Measurements from ENCODE around the gene ACOT13. TPM values are rescaled to one million over a fixed set of nuclear protein-coding genes. Genes with fewer than 3 reads are reported as not detected.

Gene ACOT13
- total RNA-seq (19.7 and 30.1 TPM in 2 replicates), polyA plus RNA-seq (52.5 and 61.6 TPM in 2 replicates)

- WGBS (ENCODE audit: low lambda C conversion rate, missing lambda C conversion rate) = under 1% methylated on average over 62 of the region's 62 CpGs
- Histone ChIP-seq H3K27ac (peak within 1 kb of the TSS; percentile 93), H3K4me3 (peak within 1 kb of the TSS; percentile 68), H3K79me2 (peaks cover 46% of the 10 kb centered on the region), H3K36me3 (replicated peaks; ENCODE audit: insufficient read depth, low read depth) (no peaks in the 10 kb centered on the region), H3K27me3 (no peaks in the 10 kb centered on the region), H3K4me2 (peak within 1 kb of the TSS; percentile 82), H2AFZ (peak within 1 kb of the TSS; percentile 72), H3K9me2 (replicated peaks; ENCODE audit: insufficient read depth) (no peaks in the 10 kb centered on the region), H4K20me1 (ENCODE audit: insufficient read depth, poor library complexity, severe bottlenecking) (no peaks in the 10 kb centered on the region), H3K9me3 (ENCODE audit: low read depth) (no peaks in the 10 kb centered on the region), H3K4me1 (ENCODE audit: insufficient read depth) (peaks cover 8% of the 10 kb centered on the region)
- DNase-seq (ENCODE audit: low spot score) = peak; percentile 99
- peak; percentile 52 for TF ChIP-seq CTCF (IDR thresholded peaks at IDR 0.05; ENCODE audit: poor library complexity)
- no peak for TF ChIP-seq EZH2 (IDR thresholded peaks at IDR 0.05; ENCODE audit: borderline replicate concordance)
- TF ChIP-seq EZH2phosphoT487 (IDR thresholded peaks at IDR 0.05; ENCODE audit: low read depth, severe bottlenecking, unreplicated experiment) = no peak
These were observed at the start of gene ACOT13, which contains the start of gene TDP2 for GRCh38 chr6:24666641-24667377. Gene ACOT13, plus strand, starts transcription at chr6:24667077. Its CDS starts 187 bp downstream, at chr6:24667264. Gene TDP2, minus strand, starts transcription at chr6:24666899. Its CDS starts 37 bp downstream, at chr6:24666862.

- no peak overlapping the region for H2AFZ ChIP-seq
- no peaks in the 10 kb centered on the region for H3K79me2 ChIP-seq
- H3K27me3 ChIP-seq = no peaks in the 10 kb centered on the region
- H3K27ac ChIP-seq = no peak overlapping the region
- no peaks in the 10 kb centered on the region for H4K20me1 ChIP-seq (ENCODE audit: insufficient read depth, poor library complexity, severe bottlenecking)
- H3K4me3 ChIP-seq = no peak overlapping the region
- TF ChIP-seq CTCF (IDR thresholded peaks at IDR 0.05; ENCODE audit: poor library complexity) (no peak), EZH2 (IDR thresholded peaks at IDR 0.05; ENCODE audit: borderline replicate concordance) (no peak), EZH2phosphoT487 (IDR thresholded peaks at IDR 0.05; ENCODE audit: low read depth, severe bottlenecking, unreplicated experiment) (no peak)
- H3K4me1 ChIP-seq (ENCODE audit: insufficient read depth) = no peaks in the 10 kb centered on the region
- no peak for DNase-seq (ENCODE audit: low spot score)
- H3K9me2 ChIP-seq (replicated peaks; ENCODE audit: insufficient read depth) = no peaks in the 10 kb centered on the region
- no peaks in the 10 kb centered on the region for H3K9me3 ChIP-seq (ENCODE audit: low read depth)
- H3K36me3 ChIP-seq (replicated peaks; ENCODE audit: insufficient read depth, low read depth) = no peaks in the 10 kb centered on the region
- WGBS (ENCODE audit: low lambda C conversion rate, missing lambda C conversion rate) = 98% methylated on average over 5 of the region's 5 CpGs
- no peak overlapping the region for H3K4me2 ChIP-seq
These were observed 47.2 kb upstream of the ACOT13 start for GRCh38 chr6:24619661-24620060.

GRCh38 chr6:24620637-24621036 lies 46.2 kb upstream of the ACOT13 start:
- TF ChIP-seq CTCF (IDR thresholded peaks at IDR 0.05; ENCODE audit: poor library complexity) = no peak
- TF ChIP-seq EZH2 (IDR thresholded peaks at IDR 0.05; ENCODE audit: borderline replicate concordance) = no peak
- TF ChIP-seq EZH2phosphoT487 (IDR thresholded peaks at IDR 0.05; ENCODE audit: low read depth, severe bottlenecking, unreplicated experiment) = no peak
- Histone ChIP-seq H3K4me1 (ENCODE audit: insufficient read depth) (no peaks in the 10 kb centered on the region), H3K4me3 (no peak overlapping the region), H3K4me2 (no peak overlapping the region), H3K36me3 (replicated peaks; ENCODE audit: insufficient read depth, low read depth) (no peaks in the 10 kb centered on the region), H3K9me2 (replicated peaks; ENCODE audit: insufficient read depth) (no peaks in the 10 kb centered on the region), H3K27ac (no peak overlapping the region), H2AFZ (no peak overlapping the region), H3K9me3 (ENCODE audit: low read depth) (no peaks in the 10 kb centered on the region), H3K27me3 (no peaks in the 10 kb centered on the region), H3K79me2 (no peaks in the 10 kb centered on the region), H4K20me1 (ENCODE audit: insufficient read depth, poor library complexity, severe bottlenecking) (no peaks in the 10 kb centered on the region)
- 86% methylated on average over 3 of the region's 3 CpGs for WGBS (ENCODE audit: low lambda C conversion rate, missing lambda C conversion rate)
- no peak for DNase-seq (ENCODE audit: low spot score)

All from hepatocyte (in vitro differentiated cells).